AG10803 (cell line): ENCODE data around the gene PLPP3.
A peak's percentile ranks its signal among the peaks of the same experiment; 100 is the strongest.

Source experiments
- DNase-seq: peaks from one replicate; pipeline ENCODE4 v3.0.0; 2010; ENCODE audit warnings: low read depth
- H3K4me3 ChIP-seq: 2 replicates; pipeline ENCODE4 v1.5.1; 2011; ENCODE audit warnings: mild to moderate bottlenecking, low read length, control low read depth
- TF ChIP-seq, protein P1 (sequence below): conservative IDR thresholded peaks from 2 replicates; pipeline ENCODE4 v1.5.1; 2011; ENCODE audit warnings: mild to moderate bottlenecking, low read length, control low read depth, inconsistent platforms

PLPP3 gene

DNA sequence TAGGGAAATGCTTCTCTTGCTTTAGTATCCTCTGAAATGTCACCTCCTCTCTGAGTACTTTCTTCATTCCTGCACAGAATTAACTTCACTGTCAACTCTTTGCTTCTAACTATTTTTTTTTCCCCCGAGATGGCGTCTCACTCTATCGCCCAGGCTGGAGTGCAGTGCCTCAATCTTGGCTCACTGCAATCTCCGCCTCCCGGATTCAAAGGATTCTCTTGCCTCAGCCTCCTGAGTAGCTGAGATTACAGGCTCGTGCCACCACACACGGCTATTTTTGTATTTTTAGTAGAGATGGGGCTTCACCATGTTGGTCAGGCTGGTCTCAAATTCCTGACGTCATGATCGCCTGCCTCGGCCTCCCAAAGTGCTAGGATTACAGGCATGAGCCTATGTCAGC is 1.4 kb upstream of the PLPP3 start:
- TF ChIP-seq, protein P1, sequence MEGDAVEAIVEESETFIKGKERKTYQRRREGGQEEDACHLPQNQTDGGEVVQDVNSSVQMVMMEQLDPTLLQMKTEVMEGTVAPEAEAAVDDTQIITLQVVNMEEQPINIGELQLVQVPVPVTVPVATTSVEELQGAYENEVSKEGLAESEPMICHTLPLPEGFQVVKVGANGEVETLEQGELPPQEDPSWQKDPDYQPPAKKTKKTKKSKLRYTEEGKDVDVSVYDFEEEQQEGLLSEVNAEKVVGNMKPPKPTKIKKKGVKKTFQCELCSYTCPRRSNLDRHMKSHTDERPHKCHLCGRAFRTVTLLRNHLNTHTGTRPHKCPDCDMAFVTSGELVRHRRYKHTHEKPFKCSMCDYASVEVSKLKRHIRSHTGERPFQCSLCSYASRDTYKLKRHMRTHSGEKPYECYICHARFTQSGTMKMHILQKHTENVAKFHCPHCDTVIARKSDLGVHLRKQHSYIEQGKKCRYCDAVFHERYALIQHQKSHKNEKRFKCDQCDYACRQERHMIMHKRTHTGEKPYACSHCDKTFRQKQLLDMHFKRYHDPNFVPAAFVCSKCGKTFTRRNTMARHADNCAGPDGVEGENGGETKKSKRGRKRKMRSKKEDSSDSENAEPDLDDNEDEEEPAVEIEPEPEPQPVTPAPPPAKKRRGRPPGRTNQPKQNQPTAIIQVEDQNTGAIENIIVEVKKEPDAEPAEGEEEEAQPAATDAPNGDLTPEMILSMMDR, result no peak
- no peak for DNase-seq
- H3K4me3 ChIP-seq, result no peak overlapping the region

DNA sequence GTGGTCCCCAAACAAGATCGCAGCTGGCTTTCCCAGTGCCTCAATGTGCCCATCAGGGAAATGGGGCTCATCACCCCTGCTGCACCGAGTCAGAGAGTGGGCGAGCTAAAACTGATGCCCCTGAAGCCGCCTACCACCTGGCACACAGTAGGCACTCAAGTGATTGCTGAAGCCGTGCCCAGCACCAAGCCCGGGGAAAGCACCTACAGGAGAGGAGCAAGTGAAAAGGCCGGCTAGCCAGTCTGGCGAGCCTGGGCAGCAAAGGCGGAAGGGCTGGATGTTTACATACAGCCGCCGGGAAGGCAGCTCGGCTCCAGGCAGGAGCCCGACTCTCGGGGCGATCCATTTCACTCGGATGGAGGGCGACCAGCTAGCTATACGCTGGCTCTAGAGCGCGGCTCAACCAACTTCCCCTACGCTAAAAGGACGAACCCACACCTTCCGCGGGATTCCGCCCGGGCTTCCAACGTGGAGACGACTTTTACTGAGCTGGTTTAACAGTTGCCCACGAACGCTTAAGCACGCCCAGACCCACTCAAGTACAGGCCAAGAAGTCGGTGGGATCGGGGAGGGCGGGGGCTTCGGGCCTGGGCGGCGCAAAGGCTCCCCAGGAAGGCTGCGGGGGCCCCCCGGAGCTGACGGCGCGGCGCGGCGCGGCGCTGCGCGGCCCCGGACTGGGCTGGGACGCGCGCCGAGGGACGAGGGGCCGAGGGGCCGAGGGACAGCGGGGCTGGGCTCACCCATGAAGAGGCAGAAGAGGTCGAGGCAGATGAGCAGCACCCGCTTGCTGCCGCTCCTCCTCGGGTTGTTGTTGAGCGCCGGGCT is 1.0 kb downstream of the PLPP3 start:
- peak overlapping the region; percentile 95 for H3K4me3 ChIP-seq
- TF ChIP-seq, protein P1, result no peak
- DNase-seq, result peak; percentile 34

DNA sequence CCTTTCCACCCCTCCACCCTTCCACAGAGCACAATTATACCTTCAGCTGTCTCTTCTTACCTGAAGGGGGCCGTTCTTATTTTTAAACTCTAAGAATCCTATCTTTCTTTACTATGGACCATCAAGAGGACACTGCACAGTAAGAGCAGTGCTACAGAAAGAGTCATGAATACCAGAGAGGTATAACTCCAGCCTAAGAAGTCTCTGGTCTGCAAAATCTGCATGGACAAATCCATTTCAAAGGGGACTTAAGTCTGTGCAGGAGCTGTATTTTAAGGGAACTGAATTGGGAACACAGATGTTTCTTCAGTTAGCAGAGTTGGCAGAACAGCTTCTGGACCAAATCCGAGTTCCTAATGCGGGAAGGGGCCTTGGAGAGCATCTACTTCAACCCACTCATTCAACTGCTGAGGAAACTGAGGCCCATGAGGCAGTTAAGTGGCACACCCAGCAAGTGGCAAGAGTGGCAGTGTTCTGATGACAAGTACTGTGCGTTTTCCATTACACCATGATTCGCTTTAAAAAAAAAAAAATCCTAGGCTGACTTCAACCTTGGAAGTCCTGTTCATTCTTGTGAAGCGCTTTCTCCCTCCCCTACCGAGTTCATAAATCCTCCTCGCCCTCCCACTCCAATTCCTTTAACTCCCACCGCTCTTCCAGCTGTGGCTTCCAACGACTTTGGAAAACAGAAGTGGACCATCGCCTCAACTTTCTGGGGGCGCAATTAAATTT is 1.8 kb downstream of the PLPP3 start:
- TF ChIP-seq, protein P1, result no peak
- peak overlapping the region; percentile 95 for H3K4me3 ChIP-seq
- DNase-seq, result peak; percentile 31

DNA sequence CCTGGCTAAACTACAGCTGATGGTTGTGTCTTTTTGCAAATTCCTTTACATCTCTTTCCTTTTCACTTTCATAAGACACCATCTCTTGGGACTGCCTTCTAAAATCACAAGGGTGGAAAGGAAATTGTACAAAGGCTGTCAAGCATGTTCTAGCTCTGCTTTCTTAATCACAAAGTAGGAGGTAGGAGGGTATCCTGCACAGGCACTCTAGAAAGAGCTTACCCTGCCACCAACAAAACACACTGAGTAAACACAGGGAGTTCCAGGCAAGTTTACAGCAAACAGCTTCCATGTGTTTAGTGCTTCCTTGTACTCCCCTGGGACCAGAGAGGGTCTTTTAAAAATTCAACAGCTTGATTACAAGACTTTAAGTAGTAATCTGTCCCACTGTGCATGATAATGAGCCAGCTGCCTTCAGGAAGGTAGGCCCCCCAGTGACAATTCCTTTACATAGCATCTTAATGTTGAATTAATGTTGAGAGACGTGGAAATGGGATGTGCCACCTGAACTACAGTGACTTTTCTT is 2.4 kb downstream of the PLPP3 start:
- DNase-seq, result peak; percentile 42
- peak overlapping the region; percentile 95 for H3K4me3 ChIP-seq
- TF ChIP-seq, protein P1, result peak; percentile 51

DNA sequence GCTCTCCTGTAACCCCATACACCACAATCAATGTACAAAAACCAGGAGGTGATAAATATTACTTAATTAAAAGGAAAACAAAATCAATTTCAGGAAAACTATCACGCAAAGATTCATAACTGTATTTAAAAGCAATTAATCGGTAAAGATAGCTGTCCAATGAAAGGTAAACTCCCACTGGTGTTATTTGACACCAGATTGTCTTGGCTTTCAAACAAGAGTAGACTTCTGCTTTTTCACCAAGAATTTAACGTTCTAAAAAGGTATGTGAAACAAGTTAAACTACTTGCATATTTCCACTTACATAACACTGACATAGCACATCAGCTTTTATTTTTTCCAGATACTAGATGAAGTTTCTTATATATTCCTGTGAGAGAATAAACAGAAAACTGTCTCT is 3.5 kb downstream of the PLPP3 start:
- H3K4me3 ChIP-seq, result peak overlapping the region; percentile 95
- TF ChIP-seq, protein P1, result no peak
- no peak for DNase-seq

DNA sequence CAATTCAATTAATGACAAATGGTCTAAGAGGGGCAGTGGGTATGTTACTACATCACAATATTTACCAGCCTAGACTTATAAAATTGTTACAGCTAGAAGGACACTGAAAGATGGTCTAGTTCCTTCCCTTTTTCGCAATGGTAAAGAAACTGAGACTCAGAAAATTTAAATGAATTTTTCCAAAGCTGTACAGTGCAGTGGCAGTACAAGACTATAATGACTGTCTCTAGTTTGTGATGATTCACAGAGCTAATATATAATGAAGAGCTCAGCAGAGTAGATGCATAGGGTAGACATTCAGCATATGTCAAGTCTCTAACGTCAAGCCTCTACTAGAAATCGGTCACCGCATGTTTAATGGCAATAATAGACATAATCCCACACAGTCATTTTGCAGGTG is 4.6 kb downstream of the PLPP3 start:
- peak overlapping the region; percentile 95 for H3K4me3 ChIP-seq
- TF ChIP-seq, protein P1, result no peak
- no peak for DNase-seq
